NCI-H2107 (cell line): Measurements from ENCODE around the gene TUT1.
A peak's percentile ranks its signal among the peaks of the same experiment; 100 is the strongest.
"Not testable (repeated sequence)": the region's sequence is repeated elsewhere in the genome, so short reads cannot be mapped to it uniquely, and the experiment has no call there.

Experiments used
- DNase-seq: peaks from one replicate; lab custom pipeline; 2025; lab: John Stamatoyannopoulos, UW

TUT1 gene, protein sequence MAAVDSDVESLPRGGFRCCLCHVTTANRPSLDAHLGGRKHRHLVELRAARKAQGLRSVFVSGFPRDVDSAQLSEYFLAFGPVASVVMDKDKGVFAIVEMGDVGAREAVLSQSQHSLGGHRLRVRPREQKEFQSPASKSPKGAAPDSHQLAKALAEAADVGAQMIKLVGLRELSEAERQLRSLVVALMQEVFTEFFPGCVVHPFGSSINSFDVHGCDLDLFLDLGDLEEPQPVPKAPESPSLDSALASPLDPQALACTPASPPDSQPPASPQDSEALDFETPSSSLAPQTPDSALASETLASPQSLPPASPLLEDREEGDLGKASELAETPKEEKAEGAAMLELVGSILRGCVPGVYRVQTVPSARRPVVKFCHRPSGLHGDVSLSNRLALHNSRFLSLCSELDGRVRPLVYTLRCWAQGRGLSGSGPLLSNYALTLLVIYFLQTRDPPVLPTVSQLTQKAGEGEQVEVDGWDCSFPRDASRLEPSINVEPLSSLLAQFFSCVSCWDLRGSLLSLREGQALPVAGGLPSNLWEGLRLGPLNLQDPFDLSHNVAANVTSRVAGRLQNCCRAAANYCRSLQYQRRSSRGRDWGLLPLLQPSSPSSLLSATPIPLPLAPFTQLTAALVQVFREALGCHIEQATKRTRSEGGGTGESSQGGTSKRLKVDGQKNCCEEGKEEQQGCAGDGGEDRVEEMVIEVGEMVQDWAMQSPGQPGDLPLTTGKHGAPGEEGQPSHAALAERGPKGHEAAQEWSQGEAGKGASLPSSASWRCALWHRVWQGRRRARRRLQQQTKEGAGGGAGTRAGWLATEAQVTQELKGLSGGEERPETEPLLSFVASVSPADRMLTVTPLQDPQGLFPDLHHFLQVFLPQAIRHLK

DNA sequence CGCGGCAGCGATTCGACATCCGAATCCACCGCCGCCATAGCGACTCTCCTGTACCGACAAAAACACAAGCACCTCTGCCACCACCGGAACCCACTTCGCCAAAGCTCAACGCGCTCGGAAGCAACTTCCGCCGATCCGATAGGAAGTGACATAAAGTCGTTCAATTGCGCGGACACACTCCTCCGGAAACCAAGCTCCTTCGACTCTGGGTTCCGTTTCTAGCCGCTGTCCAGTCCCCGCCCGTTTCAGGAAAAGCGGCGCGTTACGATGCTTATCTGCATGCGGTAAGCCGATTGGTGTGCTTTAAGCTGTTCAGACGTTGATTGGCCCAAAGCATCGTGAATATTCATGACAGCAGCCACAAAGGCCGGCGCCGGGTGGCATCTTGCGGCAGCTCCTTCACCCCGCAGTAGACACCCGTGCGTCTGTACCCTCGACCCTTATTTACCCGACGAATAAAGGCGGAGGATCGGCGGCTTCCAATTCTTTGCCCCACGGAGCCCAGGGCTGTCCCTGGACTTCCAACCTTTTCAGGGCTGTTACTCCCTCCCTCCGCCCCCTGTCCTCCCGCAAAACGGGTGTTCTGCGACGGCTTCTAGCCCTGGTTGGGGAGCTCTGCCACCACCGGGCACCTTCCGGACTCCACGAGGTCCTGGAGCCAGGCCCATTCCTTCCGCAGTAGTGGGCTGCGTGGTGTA, at the start of gene TUT1:
Gene TUT1 (minus strand): TSS at position 76 of the 698 bp plus-strand sequence. CDS start 38 bp downstream, at position 38.
- DNase-seq, result peak; percentile 98

DNA sequence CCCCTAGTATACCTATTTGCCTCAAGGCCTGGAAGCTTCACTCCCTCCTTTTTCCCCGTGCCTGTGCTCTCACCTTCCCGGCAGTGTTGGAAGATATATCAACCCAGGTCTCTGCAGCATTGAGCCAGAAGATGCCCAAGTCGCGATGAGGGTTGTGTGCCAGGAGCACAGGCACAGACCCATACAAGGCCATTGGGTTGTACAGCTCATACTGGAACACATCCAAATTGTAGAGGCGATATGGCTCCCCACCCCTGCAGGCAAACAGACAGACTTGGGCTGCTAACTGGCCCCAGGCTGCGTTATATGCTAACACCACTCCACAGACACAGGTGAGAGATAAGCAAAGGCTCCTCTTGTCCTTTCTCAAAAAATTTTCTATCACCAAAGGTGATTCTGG, 41.2 kb upstream of the TUT1 start:
- no peak for DNase-seq

DNA sequence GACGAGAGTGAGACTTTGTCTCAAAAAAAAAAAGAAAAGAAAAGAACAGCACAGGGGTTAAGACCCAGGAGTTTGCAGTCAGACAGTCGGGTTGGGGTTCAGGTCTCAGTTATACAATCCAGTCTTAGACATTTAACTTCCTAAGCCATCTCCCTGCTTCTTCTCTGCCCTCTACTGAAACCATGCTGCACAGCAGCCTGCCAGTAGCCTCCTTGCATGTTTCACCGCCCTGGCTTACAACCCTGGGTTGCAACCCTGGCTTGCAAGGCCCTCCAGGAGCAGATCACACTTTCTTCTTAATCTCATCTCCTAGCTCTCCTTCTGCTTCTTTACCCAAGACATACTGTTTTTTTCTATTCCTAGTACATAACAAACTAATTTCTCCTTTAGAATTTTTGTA, 36.4 kb upstream of the TUT1 start:
- no peak for DNase-seq

DNA sequence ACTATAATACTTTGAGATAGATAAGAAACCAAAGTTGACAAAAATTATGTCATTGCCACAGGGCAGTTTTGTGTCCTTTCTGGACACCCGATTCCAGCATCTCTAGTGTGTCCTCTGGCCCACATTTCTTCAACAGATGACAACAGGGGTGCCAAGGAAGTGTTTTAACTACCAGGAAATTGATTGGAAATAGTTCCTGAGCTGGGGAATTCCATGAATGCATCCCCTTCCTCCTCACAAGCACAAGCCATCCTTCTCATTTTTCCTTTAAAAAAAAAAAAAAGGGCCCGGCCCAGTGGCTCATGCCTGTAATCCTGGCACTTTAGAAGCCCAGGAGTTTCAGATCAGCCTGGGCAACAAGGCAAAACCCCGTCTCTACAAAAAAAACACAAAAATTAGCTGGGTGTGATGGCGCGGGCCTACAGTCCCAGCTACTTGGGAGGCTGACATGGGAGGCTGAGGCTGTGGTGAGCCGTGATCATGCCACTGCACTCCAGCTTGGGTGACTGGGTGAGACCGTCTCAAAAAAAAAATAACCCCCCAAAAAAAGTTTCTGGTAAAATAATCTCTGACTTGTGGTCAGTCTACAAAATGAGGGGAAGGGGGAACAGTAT, 31.3 kb upstream of the TUT1 start:
- DNase-seq, result no peak

DNA sequence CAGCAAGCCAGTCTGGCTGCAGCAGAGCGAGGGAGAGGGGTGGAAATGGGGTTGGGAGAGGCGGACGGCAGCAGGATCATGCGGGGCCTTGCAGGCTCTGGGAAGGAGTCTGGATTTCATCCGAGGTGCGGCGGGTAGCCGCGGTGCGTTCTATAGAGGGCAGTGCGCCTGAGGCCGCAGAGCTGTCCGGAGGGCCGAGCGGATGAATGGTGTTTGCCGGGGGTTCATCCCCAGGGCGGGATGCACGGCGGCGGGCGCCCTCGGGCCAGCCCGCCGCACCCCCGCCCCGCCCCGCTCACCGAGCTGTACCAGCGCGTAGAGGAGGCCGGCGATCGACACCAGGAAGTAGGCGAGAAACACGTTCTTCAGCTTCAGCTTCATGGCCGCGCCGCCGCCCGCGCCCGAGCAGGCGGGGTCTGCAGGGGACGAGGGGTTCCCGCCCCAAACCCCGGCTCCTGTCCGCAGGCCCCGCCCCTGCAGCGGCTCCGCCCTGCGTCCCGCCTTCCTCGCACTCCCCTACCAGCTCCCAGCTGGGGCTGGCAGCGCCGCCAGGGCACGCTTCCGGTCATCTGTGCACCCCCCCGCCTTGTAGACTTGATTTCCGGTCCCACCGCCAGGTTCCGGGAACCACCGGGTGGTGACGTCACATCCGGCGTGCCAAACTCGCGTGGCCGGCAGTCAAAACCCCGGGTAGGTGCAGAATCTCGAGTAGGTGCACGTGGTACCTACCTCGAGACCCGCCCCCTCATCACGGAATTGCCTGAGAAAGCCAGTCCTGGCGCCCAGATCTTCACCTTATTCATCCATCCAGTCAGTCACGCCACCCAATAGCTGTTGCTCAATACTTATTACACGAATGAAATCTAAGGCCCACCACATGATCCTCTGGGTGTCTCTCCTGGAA, 30.5 kb upstream of the TUT1 start, which contains the start of gene B3GAT3:
Gene B3GAT3 (minus strand): TSS at position 420 of the 904 bp plus-strand sequence. CDS start 39 bp downstream, at position 381.
- DNase-seq, result peak; percentile 93

DNA sequence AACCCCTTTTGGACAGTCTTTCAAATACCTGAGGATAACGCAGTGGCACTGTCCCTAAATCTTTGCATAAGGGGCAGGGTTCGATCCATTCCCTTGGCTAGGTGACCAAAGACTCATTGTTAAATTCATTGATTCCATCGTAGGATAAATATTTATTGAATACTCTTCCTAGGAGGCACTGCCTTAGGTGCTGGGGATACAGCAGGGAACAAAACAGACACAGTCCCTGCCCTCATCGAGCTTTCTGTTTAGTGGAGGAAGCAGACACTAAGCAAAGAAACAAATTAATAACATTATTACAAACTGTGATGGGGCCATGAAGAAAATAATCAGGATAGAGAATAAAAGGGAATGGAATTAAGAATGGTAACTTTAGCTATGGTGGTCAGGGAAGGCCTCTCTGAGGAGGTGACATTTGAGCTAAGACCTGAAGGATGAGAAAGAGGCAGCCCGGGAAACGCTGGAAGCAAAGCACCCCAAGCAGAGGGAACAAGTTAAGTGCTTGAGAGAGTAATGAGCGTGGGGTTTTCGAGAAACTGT, 29.8 kb upstream of the TUT1 start:
- no peak for DNase-seq

DNA sequence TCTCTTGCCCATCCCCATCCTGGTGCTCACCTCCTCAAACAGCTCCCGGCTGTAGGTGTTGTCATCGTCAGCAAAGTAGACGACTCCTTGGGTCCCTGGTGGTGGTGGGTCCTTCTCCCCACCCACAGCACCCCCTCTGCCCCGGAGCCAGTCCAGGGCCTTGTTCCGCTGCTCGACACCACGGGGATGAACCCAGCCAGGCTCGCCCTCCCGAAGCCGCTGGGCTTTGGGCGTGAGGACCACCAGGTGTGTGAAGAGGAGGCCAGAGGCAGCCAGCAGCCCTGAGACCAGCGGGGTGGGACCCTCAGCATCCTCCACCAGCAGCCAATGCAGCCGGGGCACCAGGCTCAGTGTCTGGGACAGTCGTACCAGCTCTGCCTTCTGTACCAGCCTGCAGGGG, 25.6 kb upstream of the TUT1 start:
- DNase-seq, result not testable (repeated sequence)

DNA sequence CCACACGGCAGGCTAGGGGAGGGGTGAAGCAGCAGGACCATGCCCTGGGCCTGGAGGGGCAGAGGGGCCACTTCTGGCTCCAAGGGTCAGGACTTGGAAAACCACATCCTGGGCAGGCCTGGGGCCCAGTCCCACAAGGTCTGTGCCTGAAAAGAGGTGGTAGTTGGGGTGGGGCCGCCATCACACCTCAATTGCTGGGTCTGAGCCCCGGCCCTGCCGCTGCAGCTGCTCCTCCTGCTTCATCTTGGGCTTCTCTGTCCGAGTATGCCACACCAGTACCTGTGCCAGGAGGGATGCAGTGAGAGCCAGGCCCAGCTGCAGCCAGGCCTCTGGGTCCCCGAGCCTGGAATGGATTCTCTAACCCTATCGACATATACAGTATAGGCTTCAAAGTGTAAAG, 24.2 kb upstream of the TUT1 start:
- DNase-seq, result no peak

DNA sequence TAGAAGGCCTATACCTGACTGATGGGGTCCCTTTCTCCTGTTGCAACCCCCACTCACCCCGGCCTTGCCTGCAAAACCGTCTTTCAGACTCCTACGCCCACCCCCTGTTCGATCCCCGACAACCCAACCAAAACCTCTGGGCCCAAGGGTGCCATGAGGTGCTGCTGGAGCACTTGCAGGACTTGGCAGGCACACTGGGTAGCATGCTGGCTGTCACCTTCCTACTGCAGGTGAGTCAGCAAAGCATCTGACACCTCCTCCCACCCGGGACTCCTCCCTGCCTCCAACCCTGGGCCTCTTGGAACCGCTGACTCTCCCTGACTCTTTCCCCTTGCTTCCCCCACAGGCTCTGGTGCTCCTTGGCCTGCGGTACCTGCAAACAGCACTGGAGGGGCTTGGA, 23.0 kb upstream of the TUT1 start:
- no peak for DNase-seq

DNA sequence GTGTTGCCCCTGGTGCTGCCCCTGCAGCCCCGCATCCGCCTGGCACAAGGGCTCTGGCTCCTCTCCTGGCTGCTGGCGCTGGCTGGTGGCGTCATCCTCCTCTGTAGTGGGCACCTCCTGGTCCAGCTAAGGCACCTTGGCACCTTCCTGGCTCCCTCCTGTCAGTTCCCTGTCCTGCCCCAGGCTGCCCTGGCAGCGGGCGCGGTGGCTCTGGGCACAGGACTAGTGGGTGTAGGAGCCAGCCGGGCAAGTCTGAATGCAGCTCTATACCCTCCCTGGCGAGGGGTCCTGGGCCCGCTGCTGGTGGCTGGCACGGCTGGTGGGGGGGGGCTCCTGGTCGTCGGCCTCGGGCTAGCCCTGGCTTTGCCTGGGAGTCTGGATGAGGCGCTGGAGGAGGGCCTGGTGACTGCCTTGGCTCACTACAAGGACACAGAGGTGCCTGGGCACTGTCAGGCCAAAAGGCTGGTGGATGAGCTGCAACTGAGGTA, 22.0 kb upstream of the TUT1 start:
- no peak for DNase-seq

DNA sequence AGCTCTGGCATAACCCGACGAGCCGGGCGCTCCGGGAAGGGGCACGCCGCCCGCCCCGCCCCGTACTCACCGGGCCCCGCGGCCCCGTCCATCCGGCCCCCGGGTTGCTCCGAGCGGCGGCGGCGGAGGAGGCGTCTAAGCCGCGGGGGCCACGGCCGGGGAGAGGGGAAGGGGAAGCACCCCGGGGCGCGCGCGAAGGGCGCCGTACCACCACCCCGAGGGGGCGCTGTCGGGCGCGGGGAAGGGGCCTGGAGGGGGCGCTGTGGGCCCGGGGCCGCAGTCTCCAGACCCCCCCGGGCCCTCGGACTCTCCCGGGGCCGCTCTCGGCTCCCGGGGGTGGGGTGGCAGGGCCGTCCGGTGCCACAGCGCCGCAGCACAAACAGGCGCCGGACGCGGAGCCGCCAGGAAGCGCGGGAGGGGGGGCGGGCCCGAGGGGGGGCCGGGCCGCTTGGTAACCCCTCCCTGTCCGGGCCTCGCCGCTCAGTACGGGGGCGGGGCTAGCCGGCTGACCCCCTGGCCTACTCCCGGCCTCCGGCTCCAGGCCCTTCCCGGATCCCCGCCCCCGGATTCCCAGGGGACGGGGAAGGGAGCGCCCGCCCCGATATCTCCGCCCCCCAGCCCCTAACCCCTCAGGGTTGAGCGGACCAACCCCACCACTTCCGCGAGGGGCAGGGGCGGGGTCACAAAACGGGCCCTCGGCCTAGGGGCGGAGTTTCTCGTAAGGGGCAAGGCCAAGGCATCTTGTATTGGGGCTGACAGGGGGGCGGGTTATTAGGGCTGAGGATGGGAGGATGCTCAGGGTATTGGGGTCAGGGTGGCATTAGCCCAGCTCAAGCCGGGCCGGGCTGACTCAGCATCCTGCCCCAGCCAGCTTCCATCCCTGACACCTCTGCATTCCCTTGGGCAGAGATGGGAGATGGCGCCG, 21.3 kb upstream of the TUT1 start, which contains the start of the genes EML3 and ROM1:
Gene EML3 (minus strand): TSS at position 410 of the 925 bp plus-strand sequence. CDS start 318 bp downstream, at position 92.
Gene ROM1 (plus strand): TSS at position 892 of the 925 bp plus-strand sequence. CDS start 25 bp downstream, at position 917.
- peak; percentile 41 for DNase-seq

DNA sequence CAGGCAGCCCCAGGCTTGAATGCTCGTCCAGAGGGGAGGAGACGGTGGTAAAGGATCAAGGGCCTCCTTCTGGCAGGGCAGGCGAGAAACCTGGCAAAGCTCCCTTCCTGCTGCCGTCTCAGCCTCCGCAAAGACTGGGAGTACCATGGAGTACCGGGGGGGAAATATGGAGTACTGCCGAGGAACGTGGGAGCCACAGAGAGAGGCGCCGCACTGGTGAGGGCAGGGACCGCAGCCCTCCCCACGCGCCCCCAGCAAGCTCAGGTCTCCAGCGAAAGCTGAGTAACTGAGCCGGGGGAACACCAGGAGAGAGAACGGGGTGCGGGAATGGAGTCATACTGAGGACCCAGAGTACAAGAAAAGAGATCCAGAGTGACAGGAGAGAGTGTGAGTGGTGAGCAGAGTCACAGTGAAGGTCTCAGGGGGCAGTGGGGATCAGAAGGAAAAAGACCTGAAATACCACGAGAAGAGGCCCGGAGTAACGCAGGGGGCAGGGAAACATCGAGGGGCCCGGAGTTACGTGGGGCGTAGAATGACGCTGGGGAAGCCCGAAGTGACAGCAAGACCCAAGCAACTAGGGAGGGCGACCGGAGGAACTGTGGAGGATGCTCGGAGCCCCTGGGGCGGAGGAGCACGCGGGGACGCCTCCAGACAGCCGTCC, 20.5 kb upstream of the TUT1 start:
- no peak for DNase-seq

DNA sequence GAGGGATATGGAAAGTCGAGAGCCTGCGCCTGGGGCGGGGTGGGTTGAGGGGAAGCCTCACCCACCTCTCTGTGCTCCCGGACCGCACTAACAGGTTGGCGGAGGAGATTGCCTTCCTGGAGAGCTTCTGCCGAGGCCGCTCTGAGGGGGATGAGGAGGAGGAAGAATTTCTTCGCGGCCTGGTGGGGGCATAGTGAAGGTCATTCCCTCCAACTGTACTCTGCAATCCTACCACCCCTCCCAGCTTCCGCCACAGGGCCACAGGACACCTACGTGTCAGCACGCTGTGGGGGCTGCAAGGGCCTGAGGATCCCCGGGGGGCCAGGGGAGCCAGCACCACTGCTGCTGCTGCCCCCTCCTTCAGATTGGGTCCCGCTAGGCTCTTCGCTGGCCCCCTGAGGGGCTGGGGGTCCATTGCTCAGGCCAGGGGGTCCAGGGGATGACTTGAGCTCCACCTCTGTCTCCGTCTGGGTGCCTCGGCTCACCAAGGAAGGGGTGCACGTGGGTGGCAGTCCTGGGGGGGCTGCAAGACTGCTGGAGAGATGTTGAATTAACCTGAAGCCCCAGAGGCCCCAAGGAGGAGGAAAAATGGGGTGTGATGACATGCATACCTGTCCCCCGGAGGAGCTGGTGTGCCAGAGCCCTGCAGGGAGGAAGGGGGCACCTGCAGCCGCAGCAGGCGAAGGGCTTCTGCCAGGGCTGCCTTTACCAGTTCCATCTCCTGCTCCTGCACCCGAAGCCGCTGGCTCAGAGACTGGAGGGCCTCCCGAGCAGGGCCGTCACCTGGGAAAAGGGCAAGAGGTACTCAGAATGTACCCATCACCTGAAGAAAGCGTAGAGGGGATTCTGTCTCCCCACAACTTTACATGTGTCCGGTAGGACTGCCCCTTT, 19.7 kb upstream of the TUT1 start:
- no peak for DNase-seq

DNA sequence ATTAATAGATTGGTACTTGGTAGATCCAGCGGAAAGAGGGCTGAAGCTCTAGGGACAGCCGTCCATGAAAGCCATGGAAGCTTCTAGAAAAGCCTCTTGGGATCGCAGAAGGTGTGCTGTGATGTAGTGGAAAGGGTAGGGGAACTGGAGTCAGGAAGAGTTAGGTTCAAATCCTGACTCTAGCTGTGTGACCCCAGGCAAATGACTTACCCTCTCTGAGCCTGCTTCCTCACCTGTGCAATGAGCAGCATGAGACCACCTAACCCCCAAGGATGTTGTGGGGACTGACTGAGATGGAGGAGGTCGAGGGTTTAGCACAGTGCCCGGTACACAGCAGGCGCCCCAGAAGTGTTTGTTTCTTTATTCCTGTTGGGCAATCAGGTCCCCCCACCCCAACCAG, 19.1 kb upstream of the TUT1 start:
- no peak for DNase-seq

DNA sequence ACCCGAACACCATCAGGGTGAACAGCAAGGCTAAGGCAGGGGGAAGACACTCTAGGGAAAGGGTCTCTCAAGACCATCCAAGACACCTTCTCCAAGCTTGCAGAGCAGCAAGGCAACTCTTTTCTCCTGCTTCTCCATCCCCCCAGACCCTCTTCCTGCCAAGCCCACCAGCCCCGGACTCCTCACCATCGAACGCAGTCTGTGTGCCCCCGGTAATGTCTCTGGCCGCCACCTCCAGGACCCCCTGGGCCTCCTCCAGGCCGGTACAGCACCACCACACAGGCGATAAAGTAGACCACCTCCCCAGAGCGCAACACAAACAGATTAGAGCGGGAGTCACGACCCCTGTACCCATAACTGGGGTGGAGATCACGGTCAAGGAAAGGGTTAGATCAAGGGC, 17.5 kb upstream of the TUT1 start:
- DNase-seq, result no peak

DNA sequence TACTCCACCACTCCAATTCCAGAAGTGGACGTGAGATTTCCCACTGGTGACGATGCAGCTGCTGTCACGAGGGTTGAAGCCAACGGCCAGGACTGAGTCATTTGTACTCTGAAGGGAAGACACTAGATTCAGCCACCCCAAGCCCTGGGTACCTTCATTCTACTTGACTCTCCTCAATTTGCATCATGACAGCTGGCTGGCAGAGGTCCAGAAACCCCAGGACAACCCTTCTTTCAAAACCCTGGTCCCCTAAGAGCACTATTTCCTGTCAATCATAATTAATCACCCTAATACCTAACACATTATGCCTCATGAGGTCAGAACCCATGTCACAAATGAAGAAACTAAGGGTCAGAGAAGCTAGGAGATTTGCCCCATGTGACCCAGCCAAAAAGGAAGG, 16.4 kb upstream of the TUT1 start:
- DNase-seq, result no peak

DNA sequence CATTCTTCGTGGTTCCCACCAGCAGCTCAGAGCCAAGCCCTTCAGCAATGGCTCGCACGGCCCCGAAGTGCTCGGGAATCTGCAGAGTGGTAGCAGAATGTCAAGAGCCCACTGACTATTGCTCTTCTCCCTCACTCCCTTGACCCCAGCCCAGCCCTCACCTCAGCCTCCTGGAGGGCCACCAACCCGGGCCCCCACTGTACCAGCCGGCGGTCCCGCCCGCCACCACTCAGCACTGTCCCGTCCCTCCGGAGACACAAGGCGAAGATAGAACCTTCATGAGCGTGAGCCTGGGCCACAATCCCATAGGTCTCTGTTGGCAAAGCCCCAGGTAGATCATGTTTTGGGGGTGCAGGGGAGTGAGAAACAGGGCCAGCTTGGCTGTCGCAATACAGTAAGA, 14.6 kb upstream of the TUT1 start:
- DNase-seq, result no peak
